Lower lobe of right lung (tissue), 2 donors: Measurements from ENCODE around the gene TMPRSS5. TPM values are rescaled to one million over a fixed set of nuclear protein-coding genes. Genes with fewer than 3 reads are reported as not detected.
"Not testable (repeated sequence)": the region's sequence is repeated elsewhere in the genome, so short reads cannot be mapped to it uniquely, and the experiment has no call there.

Source experiments
- ATAC-seq, 2 donors: fragments of 200-7000 bp; cut with Tn5 transposase; one replicate each; pipeline ENCODE4 v1.9.1; 2020 to 2022; ENCODE audit warnings: mild to moderate bottlenecking in 2 of 2, moderate library complexity in 2 of 2
- DNase-seq: peaks from one replicate; pipeline ENCODE4 v3.0.0-alpha.2; 2020
- H3K27ac ChIP-seq: fragments of 200-600 bp; one replicate; pipeline ENCODE4 v1.8.0; 2022
- H3K27me3 ChIP-seq: fragments of 200-600 bp; one replicate; pipeline ENCODE4 v1.8.0; 2022; ENCODE audit warnings: low read depth
- H3K36me3 ChIP-seq: fragments of 200-600 bp; one replicate; pipeline ENCODE4 v1.8.0; 2022; ENCODE audit warnings: mild to moderate bottlenecking
- H3K4me1 ChIP-seq: fragments of 200-600 bp; one replicate; pipeline ENCODE4 v1.8.0; 2022
- H3K4me3 ChIP-seq: fragments of 200-600 bp; one replicate; pipeline ENCODE4 v1.8.0; 2022; ENCODE audit warnings: mild to moderate bottlenecking
- H3K9me3 ChIP-seq: fragments of 200-600 bp; one replicate; pipeline ENCODE4 v1.8.0; 2022
- CTCF ChIP-seq: fragments of 200-600 bp; IDR thresholded peaks from one replicate; pipeline ENCODE4 v1.8.0; 2022; ENCODE audit warnings: antibody characterized with exemption, mild to moderate bottlenecking
- intact Hi-C: fragments of 100-400 bp; cut with DNase I; formaldehyde crosslinking; loops from one replicate; pipeline ENCODE4 v1.11.0; 2022
- total RNA-seq: library from RNA; stranded (reverse); fragmentation: NEBNext Ultra II Directional; extraction: Animal tissue kit (Norgen Biotek cat#: 25700); gene quantifications from one replicate; pipeline ENCODE4 v1.2.1, GENCODE V29; 2021
- donor health status: DM: no; HTN: yes; CAD: no; lungs with severe emphysema.

Gene TMPRSS5
- total RNA-seq, 1 donor from 2014 or later: 1.1 TPM

GRCh38 chr11:113722934-113723333, 16.8 kb upstream of the TMPRSS5 start:
- intact Hi-C loops: no loop called here
- no peak overlapping the region for H3K4me3 ChIP-seq

GRCh38 chr11:113722221-113722620, 16.1 kb upstream of the TMPRSS5 start:
- Histone ChIP-seq H3K36me3 (no peaks in the 10 kb centered on the region), H3K9me3 (no peaks in the 10 kb centered on the region), H3K27me3 (no peaks in the 10 kb centered on the region), H3K27ac (no peak overlapping the region), H3K4me1 (no peaks in the 10 kb centered on the region), H3K4me3 (no peak overlapping the region)
- TF ChIP-seq CTCF: no peak
- DNase-seq (no peak), ATAC-seq (no peak)
- intact Hi-C loops: no loop called here

More at GRCh38 chr11:113722934-113723333, 16.8 kb upstream of the TMPRSS5 start:
- Histone ChIP-seq H3K36me3 (no peaks in the 10 kb centered on the region), H3K27me3 (no peaks in the 10 kb centered on the region), H3K4me1 (no peaks in the 10 kb centered on the region), H3K9me3 (no peaks in the 10 kb centered on the region), H3K27ac (no peak overlapping the region)
- ATAC-seq (no peak), DNase-seq (no peak)
- TF ChIP-seq CTCF: no peak

- intact Hi-C loops: no loop called here
- H3K27me3 ChIP-seq: no peaks in the 10 kb centered on the region
- H3K36me3 ChIP-seq: no peaks in the 10 kb centered on the region
- H3K4me1 ChIP-seq: no peaks in the 10 kb centered on the region
- ATAC-seq: no peak
- no peak overlapping the region for H3K4me3 ChIP-seq
- H3K9me3 ChIP-seq: no peaks in the 10 kb centered on the region
- DNase-seq: no peak
- TF ChIP-seq CTCF: no peak
- no peak overlapping the region for H3K27ac ChIP-seq
Measured at GRCh38 chr11:113721462-113722066, 15.5 kb upstream of the TMPRSS5 start.

- H3K9me3 ChIP-seq, DNase-seq, H3K4me1 ChIP-seq, H3K36me3 ChIP-seq, H3K4me3 ChIP-seq, intact Hi-C loops, H3K27me3 ChIP-seq, ATAC-seq, H3K27ac ChIP-seq: not testable (repeated sequence)
Measured at GRCh38 chr11:113720478-113720877, 14.4 kb upstream of the TMPRSS5 start.

- H3K27ac ChIP-seq: no peak overlapping the region
- no peaks in the 10 kb centered on the region for H3K27me3 ChIP-seq
- H3K4me1 ChIP-seq: no peaks in the 10 kb centered on the region
- DNase-seq (no peak), ATAC-seq (no peak)
- no peaks in the 10 kb centered on the region for H3K9me3 ChIP-seq
- no peak for TF ChIP-seq CTCF
- intact Hi-C loops: no loop called here
- no peak overlapping the region for H3K4me3 ChIP-seq
- no peaks in the 10 kb centered on the region for H3K36me3 ChIP-seq
Measured at GRCh38 chr11:113715882-113716625, 9.9 kb upstream of the TMPRSS5 start.

- ATAC-seq (no peak), DNase-seq (no peak)
- TF ChIP-seq CTCF: no peak
- H3K27me3 ChIP-seq: no peaks in the 10 kb centered on the region
- no peaks in the 10 kb centered on the region for H3K4me1 ChIP-seq
- no peaks in the 10 kb centered on the region for H3K36me3 ChIP-seq
- intact Hi-C loops: no loop called here
- no peaks in the 10 kb centered on the region for H3K9me3 ChIP-seq
- H3K27ac ChIP-seq: no peak overlapping the region
- no peak overlapping the region for H3K4me3 ChIP-seq
Measured at GRCh38 chr11:113715273-113715672, 9.2 kb upstream of the TMPRSS5 start.
